HG03159 (cell line): ENCODE data around the gene CYP46A1.

Experiments
- ATAC-seq: cut with Tn5 transposase; IDR thresholded peaks from one replicate; pipeline ENCODE4 v1.9.1; 2021; ENCODE audit warnings: mild to moderate bottlenecking, moderate library complexity; ENCODE audit not compliant: unreplicated experiment

CYP46A1 gene

GRCh38 chr14:99741227-99741976, 57.3 kb downstream of the CYP46A1 start:
- no peak for ATAC-seq

- no peak for ATAC-seq
Measured at GRCh38 chr14:99742074-99742473, 58.0 kb downstream of the CYP46A1 start.

DNA sequence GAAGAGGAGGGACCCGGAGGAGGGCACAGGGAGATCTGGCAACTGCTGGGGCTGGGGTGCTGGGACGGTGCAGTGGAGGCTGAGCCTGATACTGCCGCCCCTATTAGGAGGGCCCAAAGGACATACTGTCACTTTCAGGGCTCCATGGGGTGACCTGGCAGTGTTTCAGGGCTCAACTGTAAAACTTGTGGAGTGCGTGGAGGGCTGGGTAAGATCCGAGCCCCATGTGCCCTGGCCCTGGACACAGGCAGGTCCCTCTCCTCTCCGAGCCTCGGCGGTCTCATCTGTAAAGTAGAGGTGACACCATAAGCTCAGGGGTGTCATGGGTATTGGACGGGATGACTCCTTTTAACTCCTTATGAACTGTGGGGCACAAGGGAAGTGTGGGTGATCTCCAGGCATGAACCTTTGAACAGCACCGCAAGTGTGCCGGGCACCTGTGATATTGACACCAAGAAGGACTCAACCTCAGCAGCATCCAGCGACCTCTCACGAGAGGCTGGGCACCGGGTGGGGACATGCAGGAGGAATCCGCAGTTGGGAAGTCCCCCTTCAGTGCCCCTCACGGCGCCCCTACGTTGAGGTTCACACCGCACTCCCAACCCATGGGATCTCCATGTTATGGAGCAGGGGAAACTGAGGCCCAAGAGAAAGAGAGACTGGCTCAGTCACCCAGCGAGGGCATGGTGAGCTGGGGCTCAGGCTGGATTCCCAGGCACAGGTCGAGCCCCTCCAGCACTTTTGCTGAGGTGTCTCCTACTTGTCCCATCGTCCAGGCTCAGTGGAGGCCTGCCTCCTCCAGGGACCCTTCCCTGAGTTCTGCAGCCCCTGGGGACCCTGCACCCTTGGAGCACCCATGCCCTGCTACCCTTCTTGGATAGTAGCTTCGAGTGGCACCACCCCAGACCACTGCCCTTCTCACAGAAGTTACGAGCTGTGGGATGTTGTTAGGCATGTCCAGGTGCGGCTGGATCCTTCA, 58.7 kb downstream of the CYP46A1 start:
- no peak for ATAC-seq

- no peak for ATAC-seq
Measured at GRCh38 chr14:99744199-99744872, 60.2 kb downstream of the CYP46A1 start.

DNA sequence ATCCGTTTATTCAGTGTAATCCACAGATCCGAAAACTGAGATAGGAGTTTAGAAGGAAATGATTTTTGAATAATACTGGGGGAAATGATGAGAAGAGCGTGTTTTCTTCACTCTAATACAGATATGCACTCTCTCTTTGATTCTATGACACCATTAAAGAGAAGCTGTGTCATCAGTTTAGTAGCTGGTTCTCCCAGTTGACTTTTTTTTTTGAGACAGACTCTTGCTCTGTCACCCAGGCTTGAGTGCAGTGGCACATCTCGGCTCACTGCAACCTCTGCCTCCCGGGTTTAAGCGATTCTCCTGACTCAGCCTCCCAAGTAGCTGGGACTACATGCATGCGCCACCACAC, 60.8 kb downstream of the CYP46A1 start:
- no peak for ATAC-seq

DNA sequence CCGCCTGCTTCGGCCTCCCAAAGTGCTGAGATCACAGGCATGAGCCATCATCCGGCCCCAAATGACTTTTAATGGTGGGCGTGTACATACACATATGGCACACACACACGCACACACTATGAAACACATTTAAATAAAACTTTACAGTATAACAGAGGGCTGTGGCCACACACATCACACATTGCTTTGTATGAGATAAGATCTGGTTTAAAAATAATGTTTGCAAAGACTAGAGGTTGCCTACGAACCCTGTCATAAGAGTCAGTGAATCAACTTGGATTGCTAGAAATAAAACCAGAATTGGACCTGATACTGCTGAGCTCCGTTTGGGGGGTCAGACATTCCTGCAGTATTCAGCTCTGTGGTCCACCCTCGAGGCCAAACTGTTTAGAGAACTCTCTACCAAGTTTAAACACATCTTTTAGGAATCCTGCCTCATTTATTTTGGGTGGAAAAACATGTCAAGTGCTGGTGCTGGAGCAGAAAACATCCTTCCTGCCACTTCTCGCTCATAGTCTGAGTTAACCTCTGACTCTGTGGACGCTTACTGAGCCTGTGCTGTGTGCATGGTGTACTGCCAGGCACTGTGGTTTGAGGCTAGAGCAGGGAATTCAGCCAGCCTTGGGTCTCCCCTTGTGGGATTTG, 61.3 kb downstream of the CYP46A1 start:
- no peak for ATAC-seq

DNA sequence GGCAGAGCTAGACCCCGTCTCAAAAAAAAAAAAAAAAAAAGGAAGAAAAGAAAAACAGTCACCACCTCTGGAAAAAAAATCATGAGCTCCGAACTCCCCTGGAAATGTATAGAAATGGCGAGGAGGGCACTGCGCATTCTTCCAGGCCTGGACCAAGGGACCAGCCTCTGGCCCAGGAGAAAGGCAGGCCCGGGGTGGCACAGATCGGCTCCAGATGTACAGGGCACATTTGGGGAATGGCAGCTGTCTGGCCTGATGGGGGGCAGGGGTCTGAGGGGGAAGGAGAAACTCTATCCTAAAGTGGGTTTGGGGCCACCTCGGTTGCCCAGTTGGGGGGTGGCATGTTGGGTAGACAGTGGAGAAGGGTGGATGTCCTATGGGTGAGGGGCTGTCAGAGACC, 63.1 kb downstream of the CYP46A1 start:
- ATAC-seq = no peak

DNA sequence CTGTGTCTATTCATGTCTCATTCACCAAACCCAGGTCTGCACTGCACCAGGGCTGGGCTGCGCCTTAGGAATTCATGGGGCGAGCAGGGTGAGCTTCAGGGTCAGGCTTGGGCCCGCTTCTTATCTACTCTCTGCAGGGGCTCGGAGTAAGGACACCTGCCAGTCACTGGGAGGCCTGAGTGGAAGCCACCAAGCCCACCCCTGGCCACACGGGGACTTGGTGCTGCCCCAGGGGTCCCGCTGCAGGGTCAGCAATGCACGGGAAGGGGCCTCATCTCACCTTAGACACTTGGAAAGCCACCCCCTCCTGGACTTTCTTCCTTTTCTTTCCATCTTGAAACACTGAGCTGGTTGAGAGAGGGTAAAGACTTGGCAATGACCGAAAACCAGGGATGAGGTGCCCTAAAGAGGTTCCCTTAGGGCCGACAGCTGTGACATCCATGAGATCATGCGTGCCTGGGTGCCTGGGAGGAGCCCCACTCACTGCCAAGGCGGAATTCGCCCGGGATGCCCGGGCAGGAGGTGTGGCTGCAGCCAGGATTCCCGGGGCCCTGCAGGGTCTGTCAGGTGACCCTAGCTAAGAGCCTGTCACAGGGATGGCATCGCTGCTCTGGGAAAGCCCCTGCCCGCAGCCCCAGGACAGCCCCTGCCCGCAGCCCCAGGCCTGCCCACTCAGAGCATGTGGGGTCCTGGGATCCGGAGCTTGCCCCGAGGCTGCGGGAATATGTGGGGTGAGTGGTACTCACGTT, 63.7 kb downstream of the CYP46A1 start:
- ATAC-seq = no peak

DNA sequence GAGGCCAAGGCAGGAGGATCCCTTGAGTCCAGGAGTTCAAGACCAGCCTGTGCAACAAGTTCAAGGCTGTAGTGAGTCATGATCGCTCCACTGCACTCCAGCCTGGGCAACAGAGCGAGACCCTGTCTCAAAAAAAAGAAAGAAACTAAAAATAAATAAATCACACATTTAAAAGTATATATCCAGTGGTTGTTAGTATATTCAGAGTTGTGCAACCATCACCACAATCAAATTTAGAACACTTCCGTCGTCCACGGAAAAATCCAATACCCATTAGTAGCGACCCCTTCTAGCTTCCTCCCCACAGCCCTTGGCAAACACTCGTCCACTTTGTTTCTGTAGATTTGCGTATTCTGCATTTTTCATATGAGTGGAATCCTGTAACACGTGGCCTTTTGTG, 64.4 kb downstream of the CYP46A1 start:
- no peak for ATAC-seq

DNA sequence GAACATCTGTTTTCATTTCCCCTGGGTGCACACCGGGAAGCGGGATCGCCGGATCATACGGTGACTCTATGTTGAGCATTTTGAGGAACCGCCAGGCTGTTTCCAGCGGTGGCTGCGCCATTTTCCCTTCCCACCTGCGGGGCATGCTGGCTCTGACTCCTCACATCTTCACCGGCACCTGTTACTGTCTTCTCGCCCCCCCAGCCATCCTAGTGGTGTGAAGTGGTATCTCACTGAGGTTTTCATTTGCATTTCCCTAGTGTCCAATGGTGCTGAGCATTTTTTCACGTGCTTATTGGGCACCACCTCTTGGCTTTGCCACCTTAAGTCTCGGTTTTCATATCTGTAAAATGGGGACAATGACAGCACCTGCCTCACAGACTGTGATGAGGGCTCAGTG, 65.0 kb downstream of the CYP46A1 start:
- ATAC-seq = no peak

DNA sequence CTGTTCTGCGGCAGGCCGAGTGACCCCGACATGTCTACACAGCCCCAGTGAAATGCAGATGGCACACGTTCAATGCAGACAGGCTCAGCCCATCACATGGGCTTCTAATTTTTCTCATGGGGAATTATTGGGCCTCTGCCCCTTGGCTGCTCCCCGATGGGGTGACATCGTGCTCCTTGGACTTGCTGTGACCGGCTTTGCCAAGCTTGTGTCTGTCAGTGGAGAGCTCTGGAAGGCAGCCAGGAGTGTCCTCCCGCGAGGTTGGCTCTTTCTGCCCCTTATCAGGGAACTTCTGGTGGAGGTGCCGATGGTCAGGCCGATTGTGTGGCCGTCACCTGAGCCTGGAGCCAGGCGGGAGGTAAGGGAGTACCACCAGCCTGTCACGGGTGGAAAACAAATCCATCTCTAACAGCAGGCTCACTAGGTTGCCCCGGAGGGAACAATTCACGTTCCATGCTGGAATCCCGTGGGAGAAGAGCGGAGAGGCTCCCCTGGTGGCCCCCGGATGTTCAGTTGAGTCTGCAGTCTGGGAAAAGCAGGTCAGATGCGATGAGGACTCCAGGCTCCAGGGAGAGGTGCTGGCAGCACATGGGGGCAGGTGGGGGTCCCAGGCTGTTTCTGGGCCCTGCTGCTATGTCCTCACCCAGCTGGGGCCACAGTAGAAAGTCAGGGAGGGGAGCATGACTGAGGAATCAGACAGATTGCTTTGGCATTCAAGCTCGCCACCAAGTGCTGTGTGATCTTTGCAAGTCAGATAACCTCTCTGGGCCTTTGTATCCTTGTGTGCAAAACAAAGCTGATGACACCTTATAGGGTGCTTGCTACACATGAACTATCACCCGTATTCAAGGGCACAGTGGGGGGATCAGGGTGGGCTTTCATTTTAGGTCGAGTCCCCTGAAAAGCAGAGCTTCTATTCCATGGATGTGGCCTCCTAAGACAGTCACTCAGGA, 65.9 kb downstream of the CYP46A1 start:
- no peak for ATAC-seq

GRCh38 chr14:99750746-99751450, 66.8 kb downstream of the CYP46A1 start:
- ATAC-seq = no peak

DNA sequence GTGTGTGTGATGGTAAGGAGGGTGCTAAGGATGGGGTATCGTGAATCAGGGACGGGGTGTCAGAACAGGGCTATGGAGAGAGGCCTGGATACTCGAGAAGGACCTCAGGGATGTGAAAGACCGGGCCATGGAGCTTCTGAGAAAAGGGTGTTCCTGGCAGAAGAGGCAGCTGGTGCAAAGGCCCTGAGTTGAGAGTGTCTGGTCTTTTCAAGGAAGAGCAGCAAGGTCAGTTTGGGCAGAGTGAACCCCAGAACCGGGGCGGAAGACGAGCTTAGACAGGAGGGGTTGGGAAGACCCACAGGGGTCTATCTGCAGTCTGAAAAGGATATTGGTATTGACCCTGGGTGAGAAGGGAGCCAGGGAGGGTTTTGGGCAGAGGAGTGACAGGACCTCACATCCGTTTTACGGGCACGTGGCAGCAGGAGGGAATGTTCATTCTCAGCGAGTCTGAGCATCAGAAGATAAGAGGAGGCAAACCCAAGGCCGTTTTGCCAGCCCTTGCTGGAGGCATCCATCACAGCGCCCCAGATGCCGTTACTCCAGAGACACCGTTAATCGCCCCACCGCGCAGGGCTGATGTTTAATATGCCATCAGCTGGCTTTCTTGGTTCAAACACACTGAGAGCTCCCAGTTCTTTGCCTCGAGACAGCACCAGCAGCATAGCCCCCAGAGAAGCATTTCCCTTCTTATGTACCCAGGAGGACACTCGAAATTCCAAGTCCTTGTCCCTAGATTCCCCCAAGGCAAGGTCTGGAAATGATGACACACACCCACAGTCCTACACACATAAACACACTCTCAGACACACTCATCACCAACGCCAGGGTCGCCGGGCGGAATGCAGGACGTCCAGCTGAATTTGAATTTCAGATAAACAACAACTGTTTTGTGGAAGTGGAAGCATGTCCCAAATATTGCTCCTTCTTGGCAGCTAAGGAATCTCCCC, 67.7 kb downstream of the CYP46A1 start:
- ATAC-seq = no peak

- ATAC-seq = no peak
Measured at GRCh38 chr14:99752486-99753121, 68.5 kb downstream of the CYP46A1 start.

DNA sequence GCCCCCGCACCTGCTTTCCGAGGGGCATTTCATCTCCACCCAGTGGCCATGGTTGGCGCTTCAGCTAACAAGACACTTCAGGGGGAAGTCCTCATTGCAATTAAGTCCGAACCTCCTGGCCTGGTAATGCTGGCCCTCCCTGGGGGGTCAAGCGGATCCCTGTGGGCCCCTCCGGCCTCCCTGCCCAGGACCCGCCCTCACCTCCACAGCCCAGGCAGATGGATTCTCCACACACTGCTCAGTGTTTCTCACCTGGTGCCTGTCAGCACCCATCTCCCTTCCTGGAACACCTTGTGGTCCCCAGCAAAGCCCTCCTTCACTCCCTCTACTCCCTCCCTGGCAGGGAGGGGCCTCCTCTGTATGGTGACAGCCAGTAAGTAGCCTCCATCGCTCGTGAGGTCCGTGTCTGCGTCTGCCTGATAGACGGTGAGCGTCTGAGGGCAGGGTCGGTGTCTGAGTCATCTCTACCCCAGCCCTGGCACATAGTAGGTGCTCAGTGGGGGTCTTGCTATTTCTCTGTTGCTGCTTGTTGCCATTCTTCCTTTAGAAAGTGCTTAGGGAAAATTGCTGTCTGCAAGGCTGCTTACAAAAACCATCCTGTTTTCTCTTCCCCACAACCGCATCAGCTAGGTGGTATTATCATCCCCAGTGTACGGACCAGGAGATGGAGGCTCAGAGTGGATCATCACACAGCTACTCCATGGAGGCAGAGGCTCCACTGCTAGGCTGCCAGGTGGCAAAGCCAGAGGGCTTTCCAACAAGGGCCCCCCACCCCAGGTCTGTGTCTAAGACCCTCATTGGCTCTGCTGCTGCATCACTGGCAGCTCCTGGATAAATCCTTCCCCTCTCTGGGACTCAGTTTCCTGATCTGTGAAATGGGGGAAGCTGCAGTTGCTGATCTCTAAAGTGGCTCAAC, 69.4 kb downstream of the CYP46A1 start:
- ATAC-seq = no peak
